Prostate gland (tissue), 2 donors: ENCODE results near the gene RRM1. TPM values are rescaled to one million over a fixed set of nuclear protein-coding genes. Genes with fewer than 3 reads are reported as not detected.
"Not testable (repeated sequence)": the region's sequence is repeated elsewhere in the genome, so short reads cannot be mapped to it uniquely, and the experiment has no call there.

Source experiments
- DNase-seq: peaks from one replicate; pipeline ENCODE4 v3.0.0-alpha.2; 2019; ENCODE audit warnings: low spot score
- H3K27ac ChIP-seq, 2 donors: fragments of 200-600 bp; sonication (generic); 2 replicates each; pipeline ENCODE4 v1.5.1; 2017 to 2019
- H3K27me3 ChIP-seq: fragments of 200-600 bp; sonication (generic); replicated peaks from 2 replicates; pipeline ENCODE4 v1.5.1; 2019; ENCODE audit not compliant: insufficient read depth
- H3K36me3 ChIP-seq, 2 donors: fragments of 200-600 bp; sonication (generic); 1 replicate in 1 of 2; 2 replicates in 1 of 2; pipeline versions ENCODE4 v1.5.1 to v1.8.1; 2017 to 2019
- H3K4me1 ChIP-seq: fragments of 200-600 bp; sonication (generic); replicated peaks from 2 replicates; pipeline ENCODE4 v1.5.1; 2019
- H3K4me3 ChIP-seq, 2 donors: fragments of 200-600 bp; sonication (generic); 2 replicates each; pipeline ENCODE4 v1.5.1; 2017 to 2019
- H3K9me3 ChIP-seq: fragments of 200-600 bp; sonication (generic); 2 replicates; pipeline ENCODE4 v1.5.1; 2017
- POLR2A ChIP-seq: fragments of 450-650 bp; IDR thresholded peaks from one replicate; pipeline ENCODE4 v1.6.1; 2016; ENCODE audit warnings: antibody characterized with exemption, mild to moderate bottlenecking
- POLR2AphosphoS5 ChIP-seq: sonication (generic); formaldehyde crosslinking; IDR thresholded peaks from one replicate; pipeline ENCODE4 v1.6.1; 2017; ENCODE audit warnings: antibody characterized with exemption
- WGBS: methylation state at CpG from one replicate; pipeline ENCODE4 v1.1.5; 2018; 5-methylcytosine and 5-hydroxymethylcytosine counted together
- intact Hi-C: fragments of 100-400 bp; cut with DNase I; formaldehyde crosslinking; loops from one replicate; pipeline ENCODE4 v1.14.2; 2022
- total RNA-seq, 2 donors: library from RNA; depleted of rRNA; stranded (reverse); fragments of >200 nt; gene quantifications; one replicate each; pipeline ENCODE4 v1.1.0, GENCODE V29; 2016
- TF ChIP-seq, protein P1 (sequence below), 4 experiments: fragments of 200-600 bp in 2 of 4; fragments of 450-650 bp in 2 of 4; sonication (generic) in 2 of 4; IDR thresholded peaks; 1 replicate in 3 of 4; 2 replicates in 1 of 4; pipeline ENCODE4 v1.5.1; 2016 to 2019; ENCODE audit warnings: antibody characterized with exemption in 4 of 4, mild to moderate bottlenecking in 2 of 4, moderate library complexity in 2 of 4

Gene RRM1
- total RNA-seq, 2 donors from 2014 or later = 32.6 to 61.8 TPM

DNA sequence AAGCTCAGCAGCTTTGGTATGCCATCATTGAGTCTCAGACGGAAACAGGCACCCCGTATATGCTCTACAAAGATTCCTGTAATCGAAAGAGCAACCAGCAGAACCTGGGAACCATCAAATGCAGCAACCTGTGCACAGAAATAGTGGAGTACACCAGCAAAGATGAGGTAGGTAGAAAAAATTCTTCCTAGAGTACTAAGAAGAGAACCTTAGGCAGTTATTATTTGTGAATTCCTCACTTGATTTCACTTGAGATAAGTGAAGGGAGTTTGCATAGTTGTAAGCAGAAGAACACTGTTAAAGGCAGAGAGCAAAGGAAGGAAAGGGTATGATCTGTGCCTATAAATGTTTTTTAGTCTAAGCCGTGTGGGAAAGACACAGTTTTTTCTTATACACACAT lies 28.6 kb downstream of the RRM1 start:
- Histone ChIP-seq H3K27ac (no peak overlapping the region), H3K9me3 (no peaks in the 10 kb centered on the region), H3K27me3 (no peaks in the 10 kb centered on the region), H3K4me3 (no peak overlapping the region), H3K4me1 (no peaks in the 10 kb centered on the region), H3K36me3 (peaks cover 0 to 3% of the 10 kb centered on the region in 2 donors)
- DNase-seq = no peak
- TF ChIP-seq POLR2AphosphoS5 (no peak), POLR2A (no peak)
- TF ChIP-seq, protein P1, sequence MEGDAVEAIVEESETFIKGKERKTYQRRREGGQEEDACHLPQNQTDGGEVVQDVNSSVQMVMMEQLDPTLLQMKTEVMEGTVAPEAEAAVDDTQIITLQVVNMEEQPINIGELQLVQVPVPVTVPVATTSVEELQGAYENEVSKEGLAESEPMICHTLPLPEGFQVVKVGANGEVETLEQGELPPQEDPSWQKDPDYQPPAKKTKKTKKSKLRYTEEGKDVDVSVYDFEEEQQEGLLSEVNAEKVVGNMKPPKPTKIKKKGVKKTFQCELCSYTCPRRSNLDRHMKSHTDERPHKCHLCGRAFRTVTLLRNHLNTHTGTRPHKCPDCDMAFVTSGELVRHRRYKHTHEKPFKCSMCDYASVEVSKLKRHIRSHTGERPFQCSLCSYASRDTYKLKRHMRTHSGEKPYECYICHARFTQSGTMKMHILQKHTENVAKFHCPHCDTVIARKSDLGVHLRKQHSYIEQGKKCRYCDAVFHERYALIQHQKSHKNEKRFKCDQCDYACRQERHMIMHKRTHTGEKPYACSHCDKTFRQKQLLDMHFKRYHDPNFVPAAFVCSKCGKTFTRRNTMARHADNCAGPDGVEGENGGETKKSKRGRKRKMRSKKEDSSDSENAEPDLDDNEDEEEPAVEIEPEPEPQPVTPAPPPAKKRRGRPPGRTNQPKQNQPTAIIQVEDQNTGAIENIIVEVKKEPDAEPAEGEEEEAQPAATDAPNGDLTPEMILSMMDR (IDR thresholded peaks at IDR 0.05) = no peak
- WGBS = 82% methylated on average over 4 of the region's 4 CpGs
- intact Hi-C loops = no loop called here

DNA sequence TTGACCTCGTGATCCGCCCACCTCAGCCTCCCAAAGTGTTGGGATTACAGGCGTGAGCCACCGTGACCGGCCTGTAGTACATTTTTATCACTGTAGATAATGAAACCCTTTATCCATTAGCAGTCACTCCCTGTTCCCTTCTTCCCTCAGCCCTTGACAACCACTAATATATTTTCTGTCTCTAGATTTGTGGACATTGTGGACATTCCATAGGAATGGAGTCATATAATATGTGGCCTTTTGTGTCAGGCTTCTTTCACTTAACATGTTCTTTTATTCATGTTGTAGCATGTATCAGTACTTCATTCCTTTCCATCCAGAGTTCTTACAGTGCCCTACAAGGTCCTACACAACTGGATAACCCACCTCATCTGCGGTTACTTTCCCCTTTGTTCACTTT lies 30.5 kb downstream of the RRM1 start:
- intact Hi-C loops = no loop called here
- H3K27me3 ChIP-seq = no peaks in the 10 kb centered on the region
- no peaks in the 10 kb centered on the region for H3K9me3 ChIP-seq
- no peaks in the 10 kb centered on the region for H3K4me1 ChIP-seq
- TF ChIP-seq, protein P1 (IDR thresholded peaks at IDR 0.05) = no peak
- 90% methylated on average over 6 of the region's 6 CpGs for WGBS
- no peak overlapping the region for H3K27ac ChIP-seq
- peaks cover 0 to 3% of the 10 kb centered on the region in 2 donors for H3K36me3 ChIP-seq
- DNase-seq = no peak
- no peak overlapping the region for H3K4me3 ChIP-seq

DNA sequence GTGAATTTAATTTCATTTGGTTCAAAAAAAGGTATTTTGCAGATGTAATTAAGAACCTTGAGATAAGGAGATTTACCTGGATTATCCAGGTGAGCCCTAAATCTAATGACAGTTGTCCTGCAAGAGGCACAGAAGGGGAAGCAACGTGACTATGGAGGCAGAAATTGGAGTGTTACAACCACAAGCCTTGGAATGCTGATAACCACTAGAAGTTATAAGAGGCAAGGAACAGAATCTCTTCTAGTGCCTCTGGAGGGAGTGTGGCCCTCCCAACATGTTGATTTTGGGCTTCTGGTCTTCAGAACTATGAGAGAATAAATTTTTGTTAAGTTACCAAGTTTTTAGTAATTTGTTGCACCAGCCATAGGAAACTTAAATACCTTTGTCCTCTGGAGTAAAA lies 32.8 kb downstream of the RRM1 start:
- Histone ChIP-seq H3K9me3 (no peaks in the 10 kb centered on the region), H3K4me1 (no peaks in the 10 kb centered on the region)

DNA sequence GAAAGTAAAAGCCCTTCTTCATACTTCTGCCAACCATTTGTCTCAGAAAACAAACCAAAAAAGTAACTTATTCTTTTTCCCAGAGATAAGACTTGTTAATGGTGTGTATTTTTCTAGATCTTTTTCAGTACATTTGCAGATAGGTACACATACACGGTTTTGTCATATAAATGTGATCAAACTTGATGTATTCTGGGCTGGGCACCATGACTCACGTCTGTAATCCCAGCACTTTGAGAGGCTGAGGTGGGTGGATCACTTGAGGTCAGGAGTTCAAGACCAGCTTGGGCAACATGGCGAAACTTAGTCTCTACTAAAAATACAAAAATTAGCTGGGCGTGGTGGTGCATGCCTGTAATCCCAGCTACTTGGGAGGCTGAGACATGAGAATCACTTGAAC lies 35.6 kb downstream of the RRM1 start:
- H3K9me3 ChIP-seq, DNase-seq, H3K36me3 ChIP-seq, intact Hi-C loops, H3K27ac ChIP-seq, H3K27me3 ChIP-seq, H3K4me1 ChIP-seq, H3K4me3 ChIP-seq: not testable (repeated sequence)
- 90% methylated on average over 4 of the region's 4 CpGs for WGBS

More for the DNA sequence above, 32.8 kb downstream of the RRM1 start:
- Histone ChIP-seq H3K4me3 (no peak overlapping the region), H3K36me3 (no peaks in the 10 kb centered on the region), H3K27me3 (no peaks in the 10 kb centered on the region), H3K27ac (no peak overlapping the region)
- 92% methylated on average over 1 of the region's 1 CpG for WGBS
- no peak for DNase-seq
- intact Hi-C loops = no loop called here
- TF ChIP-seq POLR2AphosphoS5 (no peak), POLR2A (no peak)
- TF ChIP-seq, protein P1 (IDR thresholded peaks at IDR 0.05) = no peak

DNA sequence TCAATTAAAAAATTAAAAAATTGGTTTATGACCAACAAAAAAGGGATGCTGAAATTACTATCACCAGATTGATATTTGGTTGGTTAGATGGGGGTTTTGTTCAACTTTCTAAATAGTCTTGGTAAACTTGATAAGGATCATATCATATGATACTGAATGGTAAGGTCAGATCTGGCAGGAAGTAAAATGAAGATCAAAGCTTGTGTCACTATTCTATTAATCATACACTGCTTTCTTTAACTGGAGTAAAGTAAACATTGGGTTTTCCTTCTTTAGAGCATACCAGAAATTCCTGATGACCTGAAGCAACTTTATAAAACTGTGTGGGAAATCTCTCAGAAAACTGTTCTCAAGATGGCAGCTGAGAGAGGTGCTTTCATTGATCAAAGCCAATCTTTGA lies 40.2 kb downstream of the RRM1 start:
- Histone ChIP-seq H3K36me3 (no peaks in the 10 kb centered on the region), H3K9me3 (no peaks in the 10 kb centered on the region)

More for the DNA sequence above, 40.2 kb downstream of the RRM1 start:
- Histone ChIP-seq H3K27me3 (no peaks in the 10 kb centered on the region), H3K4me3 (no peak overlapping the region), H3K4me1 (no peaks in the 10 kb centered on the region), H3K27ac (no peak overlapping the region)
- intact Hi-C loops = no loop called here
- TF ChIP-seq, protein P1 (IDR thresholded peaks at IDR 0.05) = no peak
- TF ChIP-seq POLR2AphosphoS5 (no peak), POLR2A (no peak)
- no peak for DNase-seq
